CD4-positive, alpha-beta T cell (primary cell): ENCODE data around the gene PYDC1. TPM values are rescaled to one million over a fixed set of nuclear protein-coding genes. Genes with fewer than 3 reads are reported as not detected.

Experiments
- ATAC-seq: fragments of 200-7000 bp; cut with Tn5 transposase; one replicate; pipeline ENCODE4 v1.10.0; 2022; ENCODE audit warnings: mild to moderate bottlenecking; ENCODE audit not compliant: poor library complexity
- CTCF ChIA-PET: fragments of 350-600 bp; sonication (Branson Sonifier 250); formaldehyde crosslinking; loops from one replicate; lab custom pipeline; 2021; ENCODE audit warnings: antibody characterized with exemption, inconsistent platforms; lab: Charles Lee
- POLR2A ChIA-PET: fragments of 350-600 bp; sonication (Branson Sonifier 250); formaldehyde crosslinking; loops from one replicate; lab custom pipeline; 2021; ENCODE audit warnings: antibody characterized with exemption, inconsistent platforms; lab: Charles Lee
- DNase-seq, 14 experiments: peaks; one replicate each; pipeline ENCODE4 v3.0.0-alpha.2; 2013 to 2020; ENCODE audit warnings: mixed read lengths in 2 of 14
- H3K27ac ChIP-seq, 2 donors: one replicate each; pipeline versions ENCODE4 v1.5.1 to v1.7.0; 2013; ENCODE audit warnings: low read length in 2 of 2, low read depth in 1 of 2, mild to moderate bottlenecking in 1 of 2
- H3K27me3 ChIP-seq, 2 experiments: 1 replicate in 1 of 2; 2 replicates in 1 of 2; pipeline versions ENCODE4 v1.6.1 to v1.7.0; 2013; ENCODE audit warnings: low read length in 2 of 2, control low read depth in 1 of 2, mild to moderate bottlenecking in 1 of 2, moderate library complexity in 1 of 2; ENCODE audit not compliant: insufficient read depth in 2 of 2, control insufficient read depth in 1 of 2
- H3K36me3 ChIP-seq: one replicate; pipeline ENCODE4 v1.6.1; 2013; ENCODE audit warnings: low read length, control low read depth; ENCODE audit not compliant: insufficient read depth
- H3K4me1 ChIP-seq: one replicate; pipeline ENCODE4 v1.6.1; 2013; ENCODE audit warnings: low read length, control low read depth; ENCODE audit not compliant: insufficient read depth
- H3K4me3 ChIP-seq: one replicate; pipeline ENCODE4 v1.5.1; 2013; ENCODE audit warnings: mild to moderate bottlenecking, low read length, moderate library complexity
- H3K9me3 ChIP-seq, 2 experiments: 1 replicate in 1 of 2; 2 replicates in 1 of 2; pipeline versions ENCODE4 v1.6.1 to v1.7.0; 2013; ENCODE audit warnings: low read length in 2 of 2, mild to moderate bottlenecking in 2 of 2, control low read depth in 1 of 2, moderate library complexity in 1 of 2; ENCODE audit not compliant: control insufficient read depth in 1 of 2, insufficient read depth in 1 of 2
- H3K27ac Mint-ChIP-seq: one replicate; pipeline ENCODE4 v1.8.0; 2020; ENCODE audit warnings: mixed read lengths
- H3K27me3 Mint-ChIP-seq: one replicate; pipeline ENCODE4 v1.8.0; 2021; ENCODE audit warnings: mixed read lengths
- H3K36me3 Mint-ChIP-seq: one replicate; pipeline ENCODE4 v1.8.0; 2021; ENCODE audit warnings: low read depth, mixed read lengths
- H3K4me1 Mint-ChIP-seq: one replicate; pipeline ENCODE4 v1.8.0; 2021; ENCODE audit warnings: low read depth, mixed read lengths
- H3K4me3 Mint-ChIP-seq: one replicate; pipeline ENCODE4 v1.8.0; 2020; ENCODE audit warnings: mild to moderate bottlenecking, mixed read lengths
- H3K9me3 Mint-ChIP-seq: one replicate; pipeline ENCODE4 v1.8.0; 2020; ENCODE audit warnings: mixed read lengths
- CTCF ChIP-seq: fragments of 200-600 bp; IDR thresholded peaks from one replicate; pipeline ENCODE4 v1.8.0; 2022; ENCODE audit warnings: antibody characterized with exemption, mild to moderate bottlenecking
- intact Hi-C, 2 experiments: fragments of 100-400 bp; cut with DNase I in 1 of 2; cut with micrococcal nuclease in 1 of 2; formaldehyde crosslinking; loops; one replicate each; pipeline versions ENCODE4 v1.15.1 to v1.9.0; 2023 to 2025; cut with DNase I, micrococcal nuclease
- total RNA-seq, 174 experiments: library from RNA in 2 of 174; stranded (reverse) in 2 of 174; gene quantifications; one replicate each; pipeline ENCODE4 v1.2.3 and lab custom pipeline; 2021 to 2026

PYDC1 gene
- total RNA-seq, 2 experiments from 2014 or later: not detected

DNA sequence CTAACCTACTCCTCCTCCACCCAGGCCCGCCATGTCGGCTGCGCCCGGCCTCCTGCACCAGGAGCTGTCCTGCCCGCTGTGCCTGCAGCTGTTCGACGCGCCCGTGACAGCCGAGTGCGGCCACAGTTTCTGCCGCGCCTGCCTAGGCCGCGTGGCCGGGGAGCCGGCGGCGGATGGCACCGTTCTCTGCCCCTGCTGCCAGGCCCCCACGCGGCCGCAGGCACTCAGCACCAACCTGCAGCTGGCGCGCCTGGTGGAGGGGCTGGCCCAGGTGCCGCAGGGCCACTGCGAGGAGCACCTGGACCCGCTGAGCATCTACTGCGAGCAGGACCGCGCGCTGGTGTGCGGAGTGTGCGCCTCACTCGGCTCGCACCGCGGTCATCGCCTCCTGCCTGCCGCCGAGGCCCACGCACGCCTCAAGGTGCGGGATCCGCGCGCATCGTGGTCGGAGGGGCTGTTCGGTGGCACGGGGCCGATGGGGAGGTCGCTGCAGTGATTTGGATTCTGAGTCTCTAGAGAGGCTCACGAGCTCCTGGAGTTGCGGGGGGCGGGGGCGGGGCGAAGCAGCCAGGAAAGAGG lies 2.1 kb downstream of the PYDC1 start:
- H3K4me3 ChIP-seq: peak overlapping the region; percentile 38
- peaks cover 0 to 17% of the 10 kb centered on the region in 2 experiments for H3K9me3 ChIP-seq
- DNase-seq: peak in 2 of 14 experiments; percentile 50 to 52
- no peaks in the 10 kb centered on the region for H3K36me3 ChIP-seq
- Mint-ChIP-seq H3K27me3 (peaks cover 51% of the 10 kb centered on the region), H3K27ac (no peak overlapping the region), H3K9me3 (no peaks in the 10 kb centered on the region), H3K4me1 (peaks cover 16% of the 10 kb centered on the region), H3K4me3 (peak overlapping the region; percentile 76), H3K36me3 (no peaks in the 10 kb centered on the region)
- no peak for TF ChIP-seq CTCF
- no peak overlapping the region for H3K27ac ChIP-seq
- CTCF ChIA-PET: interaction anchor here (1.2 kb wide), 1 partner anchor 72 kb away, joined by 3 read pairs; no protein-coding TSS in a partner anchor
- peak; percentile 35 for ATAC-seq
- intact Hi-C loops: no loop called here
- peaks cover 38 to 49% of the 10 kb centered on the region in 2 experiments for H3K27me3 ChIP-seq
- POLR2A ChIA-PET: interaction anchor here (0.6 to 3.3 kb wide), 5 partner anchors 13 to 37 kb away, joined by 3 to 24 read pairs (median 3); partner anchors contain the start of genes FUS and PYCARD
- H3K4me1 ChIP-seq: peaks cover 25% of the 10 kb centered on the region

GRCh38 chr16:31213877-31214707 lies 2.8 kb downstream of the PYDC1 start, which contains the start of gene TRIM72:
Gene TRIM72, plus strand, starts transcription at chr16:31214119. Its CDS starts 620 bp downstream, at chr16:31214739.
- Mint-ChIP-seq H3K4me1 (peaks cover 16% of the 10 kb centered on the region), H3K9me3 (no peaks in the 10 kb centered on the region), H3K27ac (no peak within 1 kb of the TSS), H3K36me3 (no peaks in the 10 kb centered on the region), H3K27me3 (peaks cover 47% of the 10 kb centered on the region), H3K4me3 (peak within 1 kb of the TSS; percentile 76)
- TF ChIP-seq CTCF: no peak
- Histone ChIP-seq H3K9me3 (peaks cover 0 to 17% of the 10 kb centered on the region in 2 experiments), H3K27me3 (peaks cover 38 to 48% of the 10 kb centered on the region in 2 experiments), H3K36me3 (no peaks in the 10 kb centered on the region), H3K27ac (no peak within 1 kb of the TSS), H3K4me1 (peaks cover 25% of the 10 kb centered on the region), H3K4me3 (peak within 1 kb of the TSS; percentile 38)
- POLR2A ChIA-PET: interaction anchor here (0.6 to 3.3 kb wide), 3 partner anchors 11 to 38 kb away, joined by 3 to 24 read pairs (median 4); partner anchors contain the start of gene PYCARD
- intact Hi-C loops: no loop called here
- no peak for ATAC-seq
- DNase-seq: peak in 1 of 14 experiments; percentile 21
- CTCF ChIA-PET: interaction anchor here (0.6 kb wide), 1 partner anchor 238 kb away, joined by 4 read pairs; no protein-coding TSS in a partner anchor

DNA sequence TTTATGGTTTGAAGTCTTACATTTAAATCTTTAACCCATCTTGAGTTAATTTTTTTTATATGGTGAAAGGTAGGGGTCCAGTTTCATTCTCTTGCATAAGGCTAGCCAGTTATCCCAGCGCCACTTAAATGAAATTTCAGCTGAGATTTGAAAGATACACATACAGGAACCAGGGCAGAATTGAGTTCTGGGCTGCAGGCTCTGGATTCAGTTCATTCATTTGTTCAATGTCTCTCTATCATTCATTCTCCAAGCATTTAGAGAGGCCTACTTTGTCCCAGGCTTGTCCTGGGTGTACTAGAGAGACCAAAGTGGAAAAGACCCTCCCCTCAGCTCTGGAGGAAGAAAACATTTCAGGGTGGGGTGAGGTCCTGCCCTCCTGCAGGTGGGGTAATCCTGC lies 3.6 kb downstream of the PYDC1 start:
- Mint-ChIP-seq H3K27me3 (peaks cover 42% of the 10 kb centered on the region), H3K27ac (no peak overlapping the region), H3K9me3 (no peaks in the 10 kb centered on the region), H3K4me1 (peaks cover 16% of the 10 kb centered on the region), H3K36me3 (no peaks in the 10 kb centered on the region), H3K4me3 (peak overlapping the region; percentile 56)
- H3K27ac ChIP-seq: no peak overlapping the region
- intact Hi-C loops: no loop called here
- peaks cover 25% of the 10 kb centered on the region for H3K4me1 ChIP-seq
- H3K9me3 ChIP-seq: peaks cover 0 to 17% of the 10 kb centered on the region in 2 experiments
- no peaks in the 10 kb centered on the region for H3K36me3 ChIP-seq
- peaks cover 37 to 41% of the 10 kb centered on the region in 2 experiments for H3K27me3 ChIP-seq
- DNase-seq (no peak), ATAC-seq (no peak)
- no peak overlapping the region for H3K4me3 ChIP-seq
- POLR2A ChIA-PET: interaction anchor here (0.8 to 3.3 kb wide), 2 partner anchors 11 to 12 kb away, joined by 4 to 24 read pairs; partner anchors contain the start of gene PYCARD
- CTCF ChIA-PET: interaction anchor here (0.6 kb wide), 1 partner anchor 239 kb away, joined by 4 read pairs; no protein-coding TSS in a partner anchor
- TF ChIP-seq CTCF: no peak
